DMS 273 (cell line): Measurements from ENCODE around the gene SULT1A2.
A peak's percentile ranks its signal among the peaks of the same experiment; 100 is the strongest.
"Not testable (repeated sequence)": the region's sequence is repeated elsewhere in the genome, so short reads cannot be mapped to it uniquely, and the experiment has no call there.

ENCODE experiments used
- DNase-seq: peaks from one replicate; lab custom pipeline; 2025; ENCODE audit not compliant: unreplicated experiment; lab: John Stamatoyannopoulos, UW

Gene SULT1A2

GRCh38 chr16:28561557-28562187, 35.2 kb downstream of the SULT1A2 start:
- no peak for DNase-seq

- DNase-seq, result no peak
Observed at GRCh38 chr16:28558456-28558855, 38.4 kb downstream of the SULT1A2 start.

- no peak for DNase-seq
Observed at GRCh38 chr16:28556914-28557320, 39.9 kb downstream of the SULT1A2 start.

GRCh38 chr16:28555561-28555960, 41.3 kb downstream of the SULT1A2 start:
- no peak for DNase-seq

DNA sequence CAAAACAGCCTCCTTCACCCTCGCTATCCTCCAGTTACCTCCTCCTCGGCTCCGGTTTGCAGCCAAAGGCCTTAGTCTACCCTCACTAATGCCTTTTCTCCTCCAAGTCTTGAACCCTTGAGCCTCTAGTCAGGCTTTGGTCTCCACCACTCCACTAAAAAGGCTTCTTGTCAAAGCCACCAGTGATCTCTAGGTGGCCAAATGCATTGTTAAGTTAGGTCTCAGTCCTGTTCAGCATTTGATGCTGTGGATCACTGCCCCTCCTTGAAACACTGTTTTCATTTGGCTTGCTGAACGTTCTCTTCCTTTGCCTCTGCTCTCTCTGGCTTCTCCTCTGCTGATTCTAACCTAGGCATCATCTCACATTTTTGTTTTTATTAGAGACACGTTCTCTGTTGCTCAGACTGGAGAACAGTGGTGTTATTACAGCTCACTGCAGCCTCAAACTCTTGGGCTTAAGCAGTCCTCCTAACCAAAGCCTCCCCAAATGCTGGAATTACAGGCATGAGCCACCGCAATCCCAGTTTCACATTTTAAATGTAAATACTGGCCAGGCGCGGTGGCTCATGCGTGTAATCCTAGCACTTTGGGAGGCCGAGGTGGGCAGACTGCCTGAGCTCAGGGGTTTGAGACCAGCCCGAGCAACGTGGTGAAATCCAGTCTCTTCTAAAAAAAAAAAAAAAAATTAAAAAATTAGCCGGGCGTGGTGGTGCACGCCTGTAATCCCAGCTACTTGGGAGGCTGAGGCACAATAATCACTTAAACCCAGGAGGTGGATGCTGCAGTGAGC, 42.0 kb downstream of the SULT1A2 start:
- DNase-seq, result no peak

GRCh38 chr16:28553776-28554633, 42.8 kb downstream of the SULT1A2 start, which contains the start of gene SGF29:
Gene SGF29 (plus strand): TSS chr16:28553920. CDS start chr16:28581070, 27,150 bp downstream.
- DNase-seq, result peak; percentile 97

DNA sequence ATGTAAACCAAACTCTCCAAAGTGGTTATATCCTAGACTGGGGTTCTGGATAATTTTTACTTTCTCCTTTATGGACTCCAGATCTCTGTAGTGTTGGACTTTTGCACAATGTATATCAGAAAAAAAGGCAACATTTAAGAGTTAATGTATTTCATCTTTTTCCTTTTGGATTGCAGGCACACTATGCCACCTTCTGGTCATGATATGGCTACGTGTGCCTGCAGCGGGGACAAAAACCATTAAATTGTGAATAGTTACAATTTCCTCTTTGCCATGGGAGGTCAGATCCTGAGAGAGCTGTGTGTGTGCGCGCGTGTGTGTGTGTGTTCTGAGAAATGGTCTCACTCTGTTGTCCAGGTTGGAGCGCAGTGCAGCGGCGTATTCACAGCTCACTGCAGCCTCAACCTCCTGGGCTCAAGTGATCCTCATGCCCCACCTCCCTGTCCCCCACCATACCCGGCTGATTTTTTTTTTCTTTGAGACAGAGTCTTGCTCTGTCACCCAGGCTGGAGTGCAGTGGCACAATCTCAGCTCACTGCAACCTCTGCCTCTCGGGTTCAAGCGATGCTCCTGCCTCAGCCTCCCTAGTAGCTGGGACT, 47.5 kb downstream of the SULT1A2 start:
- DNase-seq, result peak; percentile 56

GRCh38 chr16:28548306-28548802, 48.5 kb downstream of the SULT1A2 start:
- no peak for DNase-seq

- DNase-seq, result no peak
Observed at GRCh38 chr16:28546626-28547025, 50.2 kb downstream of the SULT1A2 start.

DNA sequence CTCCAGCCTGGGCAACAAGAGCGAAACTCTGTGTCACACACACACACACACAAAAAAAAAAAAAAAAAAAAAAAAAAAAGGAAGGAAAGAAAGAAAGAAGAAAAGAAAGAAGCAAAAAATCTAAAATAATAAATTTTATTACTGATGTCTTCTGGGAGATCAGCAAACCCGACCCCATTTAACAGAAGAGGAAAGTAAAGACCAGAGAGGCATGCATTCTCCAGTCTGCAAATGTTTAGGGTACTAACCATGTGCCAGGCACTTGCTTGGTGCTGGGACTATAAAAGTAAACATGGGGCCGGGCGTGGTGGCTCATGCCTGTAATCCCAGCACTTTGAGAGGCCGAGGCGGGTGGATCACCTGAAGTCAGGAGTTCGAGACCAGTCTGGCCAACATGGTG, 50.9 kb downstream of the SULT1A2 start:
- DNase-seq, result not testable (repeated sequence)

DNA sequence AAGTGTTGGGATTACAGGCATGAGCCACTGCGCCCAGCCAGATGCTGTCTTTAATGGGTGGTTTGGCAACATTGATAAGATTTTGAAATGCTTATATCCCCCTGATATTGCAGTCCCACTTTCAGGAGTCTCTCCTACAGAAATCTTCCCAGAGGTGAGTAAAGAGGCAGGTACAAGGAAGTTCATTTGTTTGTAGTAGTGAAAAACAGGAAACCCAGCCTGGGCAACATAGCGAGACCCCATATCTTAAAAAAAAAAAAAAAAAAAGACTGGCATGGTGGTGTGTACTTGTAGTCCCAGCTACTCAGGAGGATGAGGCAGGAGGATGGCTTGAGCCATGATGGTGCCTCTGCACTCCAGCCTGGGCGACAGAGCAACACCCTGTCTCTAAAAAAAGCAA, 51.9 kb downstream of the SULT1A2 start:
- DNase-seq, result no peak

DNA sequence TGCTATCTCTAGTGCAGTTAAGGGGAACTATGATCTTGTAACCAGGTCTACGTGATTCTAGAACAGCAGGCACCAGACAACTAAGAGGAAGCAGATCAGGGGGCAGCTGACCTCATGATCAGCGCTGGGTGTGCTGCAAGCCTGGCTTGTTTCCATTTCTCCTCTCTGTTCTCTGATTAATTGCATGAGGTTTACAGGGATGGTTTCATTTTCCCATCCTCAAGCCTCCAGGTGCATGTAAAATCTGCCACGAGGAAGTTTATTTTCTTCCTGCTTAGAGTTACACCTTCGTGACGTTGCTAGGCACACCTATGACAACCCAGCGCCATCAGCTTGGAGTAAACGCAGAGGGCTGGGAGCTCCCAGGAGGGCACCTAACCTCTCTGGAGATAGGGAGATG, 53.8 kb downstream of the SULT1A2 start:
- no peak for DNase-seq

- DNase-seq, result no peak
Observed at GRCh38 chr16:28542646-28543045, 54.2 kb downstream of the SULT1A2 start.
